ENCODE measurements around the gene CARD16. TPM values are rescaled to one million over a fixed set of nuclear protein-coding genes. Genes with fewer than 3 reads are reported as not detected.
A peak's percentile ranks its signal among the peaks of the same experiment; 100 is the strongest.
"Not testable (repeated sequence)": the region's sequence is repeated elsewhere in the genome, so short reads cannot be mapped to it uniquely, and the experiment has no call there.

Gene CARD16
- total RNA-seq = 1.5 to 2.3 TPM (median 1.6 TPM) in 3 replicates

- not testable (repeated sequence) for H3K36me3 Mint-ChIP-seq; H3K9me3 Mint-ChIP-seq; H3K27me3 Mint-ChIP-seq (ENCODE audit: low read depth); DNase-seq (ENCODE audit: low spot score in 2 of 2, unreplicated experiment in 2 of 2)
- Mint-ChIP-seq H3K4me1 (peaks cover 22% of the 10 kb centered on the region), H3K4me3 (peak within 1 kb of the TSS; percentile 27), H3K27ac (peak within 1 kb of the TSS; percentile 66)
Observed at GRCh38 chr11:105044557-105045524, at the start of gene CARD16. CARD16 (minus strand) TSS chr11:105045335; CDS start chr11:105045297, 38 bp downstream.

GRCh38 chr11:105092256-105093239 is 47.4 kb upstream of the CARD16 start:
- H3K36me3 Mint-ChIP-seq = no peaks in the 10 kb centered on the region
- H3K9me3 Mint-ChIP-seq = peaks cover 4% of the 10 kb centered on the region
- no peak overlapping the region for H3K4me3 Mint-ChIP-seq
- H3K27ac Mint-ChIP-seq = no peak overlapping the region
- peaks cover 7% of the 10 kb centered on the region for H3K4me1 Mint-ChIP-seq
- H3K27me3 Mint-ChIP-seq (ENCODE audit: low read depth) = no peaks in the 10 kb centered on the region
- no peak for TF ChIP-seq CTCF (IDR thresholded peaks at IDR 0.05; ENCODE audit: unreplicated experiment)
- no peak for DNase-seq (ENCODE audit: low spot score in 2 of 2, unreplicated experiment in 2 of 2)

- Mint-ChIP-seq H3K27ac (no peak overlapping the region), H3K36me3 (no peaks in the 10 kb centered on the region), H3K27me3 (ENCODE audit: low read depth) (no peaks in the 10 kb centered on the region), H3K9me3 (peaks cover 14% of the 10 kb centered on the region), H3K4me1 (peaks cover 26% of the 10 kb centered on the region), H3K4me3 (no peak overlapping the region)
- no peak for TF ChIP-seq CTCF (IDR thresholded peaks at IDR 0.05; ENCODE audit: unreplicated experiment)
- DNase-seq (ENCODE audit: low spot score in 2 of 2, unreplicated experiment in 2 of 2) = no peak
Observed at GRCh38 chr11:105081412-105082150, 36.4 kb upstream of the CARD16 start.

- Mint-ChIP-seq H3K4me1 (peaks cover 26% of the 10 kb centered on the region), H3K27ac (peak overlapping the region; percentile 62), H3K9me3 (peaks cover 14% of the 10 kb centered on the region)
- H3K4me3 Mint-ChIP-seq; H3K27me3 Mint-ChIP-seq (ENCODE audit: low read depth); DNase-seq (ENCODE audit: low spot score in 2 of 2, unreplicated experiment in 2 of 2); H3K36me3 Mint-ChIP-seq: not testable (repeated sequence)
Observed at GRCh38 chr11:105080171-105080906, 35.2 kb upstream of the CARD16 start.

- no peak overlapping the region for H3K4me3 Mint-ChIP-seq
- H3K4me1 Mint-ChIP-seq = peaks cover 26% of the 10 kb centered on the region
- H3K27ac Mint-ChIP-seq = no peak overlapping the region
- no peaks in the 10 kb centered on the region for H3K36me3 Mint-ChIP-seq
- DNase-seq (ENCODE audit: low spot score in 2 of 2, unreplicated experiment in 2 of 2) = no peak
- H3K27me3 Mint-ChIP-seq (ENCODE audit: low read depth) = no peaks in the 10 kb centered on the region
- peaks cover 22% of the 10 kb centered on the region for H3K9me3 Mint-ChIP-seq
- TF ChIP-seq CTCF (IDR thresholded peaks at IDR 0.05; ENCODE audit: unreplicated experiment) = no peak
Observed at GRCh38 chr11:105078283-105078682, 33.1 kb upstream of the CARD16 start.

GRCh38 chr11:105077141-105077790 is 32.1 kb upstream of the CARD16 start:
- H3K4me1 Mint-ChIP-seq = peaks cover 26% of the 10 kb centered on the region
- H3K27me3 Mint-ChIP-seq (ENCODE audit: low read depth); H3K27ac Mint-ChIP-seq; H3K4me3 Mint-ChIP-seq; DNase-seq (ENCODE audit: low spot score in 2 of 2, unreplicated experiment in 2 of 2); H3K36me3 Mint-ChIP-seq: not testable (repeated sequence)
- peaks cover 16% of the 10 kb centered on the region for H3K9me3 Mint-ChIP-seq
